Endothelial cell (in vitro differentiated cells): ENCODE data around the gene RSF1. TPM values are rescaled to one million over a fixed set of nuclear protein-coding genes. Genes with fewer than 3 reads are reported as not detected.
A peak's percentile ranks its signal among the peaks of the same experiment; 100 is the strongest.

Experiments
- DNase-seq: peaks from one replicate; pipeline ENCODE4 v3.0.0; 2021; ENCODE audit warnings: low spot score
- H3K27ac Mint-ChIP-seq: one replicate; pipeline ENCODE4 v1.8.0; 2021; ENCODE audit warnings: mixed read lengths, inconsistent platforms; ENCODE audit not compliant: unreplicated experiment
- H3K27me3 Mint-ChIP-seq: one replicate; pipeline ENCODE4 v1.8.0; 2021; ENCODE audit warnings: mild to moderate bottlenecking, moderate library complexity, mixed read lengths, inconsistent platforms; ENCODE audit not compliant: unreplicated experiment
- H3K36me3 Mint-ChIP-seq: one replicate; pipeline ENCODE4 v1.8.0; 2021; ENCODE audit warnings: mild to moderate bottlenecking, low read depth, mixed read lengths, inconsistent platforms; ENCODE audit not compliant: unreplicated experiment
- H3K4me1 Mint-ChIP-seq: one replicate; pipeline ENCODE4 v1.8.0; 2021; ENCODE audit warnings: mild to moderate bottlenecking, mixed read lengths, inconsistent platforms; ENCODE audit not compliant: unreplicated experiment
- H3K4me3 Mint-ChIP-seq: one replicate; pipeline ENCODE4 v1.8.0; 2021; ENCODE audit warnings: mild to moderate bottlenecking, mixed read lengths, inconsistent platforms; ENCODE audit not compliant: unreplicated experiment
- H3K9me3 Mint-ChIP-seq: one replicate; pipeline ENCODE4 v1.8.0; 2021; ENCODE audit warnings: mixed read lengths, inconsistent platforms; ENCODE audit not compliant: unreplicated experiment
- total RNA-seq: library from RNA; stranded (reverse); fragmentation: NEBNext Ultra II Directional; extraction: Animal tissue kit (Norgen Biotek cat#: 25700); gene quantifications from one replicate; pipeline ENCODE4 v1.2.1, GENCODE V29; 2021; ENCODE audit not compliant: unreplicated experiment
- TF ChIP-seq, protein P1 (sequence below): fragments of 200-600 bp; sonication (generic); IDR thresholded peaks from one replicate; pipeline ENCODE4 v1.5.0; 2021; ENCODE audit warnings: antibody characterized with exemption; ENCODE audit not compliant: unreplicated experiment

Gene RSF1
- total RNA-seq, 1 donor from 2014 or later, result 73.7 TPM

DNA sequence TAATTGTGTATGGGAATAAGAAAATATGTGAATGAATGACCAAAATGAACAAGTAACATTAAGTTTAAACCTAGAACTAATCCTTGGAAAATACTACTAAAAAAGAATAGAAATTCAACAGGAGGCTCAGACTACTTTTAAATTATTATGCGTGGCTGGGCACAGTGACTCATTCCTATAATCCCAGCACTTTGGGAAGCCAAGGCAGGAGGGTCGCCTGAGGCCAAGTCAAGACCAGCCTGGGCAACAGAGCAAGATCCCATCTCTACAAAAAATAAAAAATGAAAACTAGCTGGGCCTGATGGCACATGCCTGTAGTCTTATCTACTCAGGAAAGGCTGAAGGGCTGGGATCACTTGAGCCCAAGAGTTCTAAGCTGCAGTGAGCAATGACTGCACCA, 97.5 kb downstream of the RSF1 start:
- Mint-ChIP-seq H3K36me3 (peaks cover 16% of the 10 kb centered on the region), H3K27ac (no peak overlapping the region), H3K27me3 (no peaks in the 10 kb centered on the region), H3K4me3 (no peak overlapping the region), H3K9me3 (no peaks in the 10 kb centered on the region), H3K4me1 (no peaks in the 10 kb centered on the region)
- no peak for DNase-seq
- TF ChIP-seq, protein P1, sequence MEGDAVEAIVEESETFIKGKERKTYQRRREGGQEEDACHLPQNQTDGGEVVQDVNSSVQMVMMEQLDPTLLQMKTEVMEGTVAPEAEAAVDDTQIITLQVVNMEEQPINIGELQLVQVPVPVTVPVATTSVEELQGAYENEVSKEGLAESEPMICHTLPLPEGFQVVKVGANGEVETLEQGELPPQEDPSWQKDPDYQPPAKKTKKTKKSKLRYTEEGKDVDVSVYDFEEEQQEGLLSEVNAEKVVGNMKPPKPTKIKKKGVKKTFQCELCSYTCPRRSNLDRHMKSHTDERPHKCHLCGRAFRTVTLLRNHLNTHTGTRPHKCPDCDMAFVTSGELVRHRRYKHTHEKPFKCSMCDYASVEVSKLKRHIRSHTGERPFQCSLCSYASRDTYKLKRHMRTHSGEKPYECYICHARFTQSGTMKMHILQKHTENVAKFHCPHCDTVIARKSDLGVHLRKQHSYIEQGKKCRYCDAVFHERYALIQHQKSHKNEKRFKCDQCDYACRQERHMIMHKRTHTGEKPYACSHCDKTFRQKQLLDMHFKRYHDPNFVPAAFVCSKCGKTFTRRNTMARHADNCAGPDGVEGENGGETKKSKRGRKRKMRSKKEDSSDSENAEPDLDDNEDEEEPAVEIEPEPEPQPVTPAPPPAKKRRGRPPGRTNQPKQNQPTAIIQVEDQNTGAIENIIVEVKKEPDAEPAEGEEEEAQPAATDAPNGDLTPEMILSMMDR, result no peak

DNA sequence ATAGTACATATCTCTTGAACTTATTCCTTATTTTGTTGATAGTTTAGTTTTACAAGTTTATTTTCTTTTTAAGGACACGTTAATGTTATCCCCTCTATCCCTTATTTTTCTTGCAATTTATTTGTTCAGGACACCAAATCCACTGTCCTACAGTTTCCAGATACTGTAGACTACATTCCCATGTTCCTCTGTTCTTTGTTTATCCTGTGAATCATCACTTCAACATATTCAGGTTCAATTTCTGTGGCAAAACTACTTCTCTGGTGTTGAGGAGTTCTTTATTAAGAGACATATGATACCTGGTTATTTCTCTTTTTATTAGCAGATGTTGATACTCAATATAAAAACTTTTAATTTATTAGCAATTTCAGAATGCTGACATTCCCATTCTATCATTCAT, 110.2 kb downstream of the RSF1 start:
- Mint-ChIP-seq H3K4me1 (no peaks in the 10 kb centered on the region), H3K27ac (no peak overlapping the region), H3K27me3 (no peaks in the 10 kb centered on the region), H3K36me3 (no peaks in the 10 kb centered on the region), H3K9me3 (no peaks in the 10 kb centered on the region), H3K4me3 (no peak overlapping the region)
- DNase-seq, result no peak
- TF ChIP-seq, protein P1, result no peak

GRCh38 chr11:77705876-77706579, 114.5 kb downstream of the RSF1 start:
- TF ChIP-seq, protein P1, result no peak
- no peak overlapping the region for H3K27ac Mint-ChIP-seq
- H3K4me3 Mint-ChIP-seq, result no peak overlapping the region
- H3K9me3 Mint-ChIP-seq, result no peaks in the 10 kb centered on the region
- H3K27me3 Mint-ChIP-seq, result no peaks in the 10 kb centered on the region
- DNase-seq, result no peak
- peaks cover 8% of the 10 kb centered on the region for H3K36me3 Mint-ChIP-seq
- no peaks in the 10 kb centered on the region for H3K4me1 Mint-ChIP-seq

GRCh38 chr11:77705195-77705875, 115.2 kb downstream of the RSF1 start:
- Mint-ChIP-seq H3K4me3 (no peak overlapping the region), H3K27ac (peak overlapping the region; percentile 7), H3K36me3 (peaks cover 8% of the 10 kb centered on the region), H3K9me3 (no peaks in the 10 kb centered on the region), H3K27me3 (no peaks in the 10 kb centered on the region), H3K4me1 (no peaks in the 10 kb centered on the region)
- DNase-seq, result no peak
- TF ChIP-seq, protein P1, result no peak

GRCh38 chr11:77704029-77704428, 116.5 kb downstream of the RSF1 start:
- no peaks in the 10 kb centered on the region for H3K27me3 Mint-ChIP-seq
- H3K9me3 Mint-ChIP-seq, result no peaks in the 10 kb centered on the region
- no peak overlapping the region for H3K4me3 Mint-ChIP-seq
- peaks cover 8% of the 10 kb centered on the region for H3K36me3 Mint-ChIP-seq
- no peaks in the 10 kb centered on the region for H3K4me1 Mint-ChIP-seq
- TF ChIP-seq, protein P1, result no peak
- no peak for DNase-seq
- no peak overlapping the region for H3K27ac Mint-ChIP-seq
